CD4-positive, alpha-beta T cell treated with Interferon gamma for 1 hour (primary cell): ENCODE results near the gene MYO16.

Experiments
- DNase-seq: peaks from one replicate; pipeline ENCODE4 v3.0.0-alpha.2; 2020

The MYO16 gene

GRCh38 chr13:108813587-108814170, 184.3 kb downstream of the MYO16 start:
- no peak for DNase-seq

DNA sequence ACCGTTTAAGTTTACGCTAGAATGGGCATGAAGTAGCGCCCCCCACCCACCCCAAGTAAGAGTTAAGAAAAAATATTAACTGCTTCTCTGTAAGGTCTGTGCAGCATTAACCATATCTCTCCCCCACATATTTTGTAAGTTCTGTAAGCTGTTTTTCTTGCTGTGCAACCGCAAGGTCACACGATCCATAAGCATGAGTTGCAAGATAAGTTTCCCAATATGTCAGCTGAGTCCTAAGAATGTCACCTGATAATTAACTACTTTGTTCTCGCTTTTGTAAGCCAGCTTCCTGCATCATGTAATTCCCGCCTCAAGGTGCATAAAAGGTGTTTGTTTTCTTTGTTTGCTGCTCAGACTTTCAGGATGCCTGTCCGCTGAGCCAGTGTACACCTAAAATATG, 187.0 kb downstream of the MYO16 start:
- DNase-seq = no peak

DNA sequence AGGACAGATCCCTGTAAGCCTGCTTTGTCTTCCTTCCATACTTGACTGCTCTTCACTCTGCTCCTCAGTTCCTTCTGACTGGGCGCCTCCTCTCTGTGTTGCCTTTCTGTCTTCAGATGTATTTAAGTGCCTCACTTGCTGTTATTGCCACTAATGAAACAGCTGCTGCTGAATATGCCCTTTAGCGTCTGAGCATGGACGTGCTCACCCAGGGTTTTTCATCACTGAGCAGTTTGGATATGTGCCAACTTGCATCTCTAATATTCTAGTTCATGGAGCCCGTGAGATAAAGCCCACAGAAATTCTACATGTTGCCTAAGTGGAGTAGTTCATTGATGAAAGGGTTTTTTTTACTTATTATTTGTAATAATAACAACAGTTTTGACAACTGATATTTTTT, 198.2 kb downstream of the MYO16 start:
- no peak for DNase-seq

GRCh38 chr13:108828086-108828815, 198.8 kb downstream of the MYO16 start:
- DNase-seq = no peak

DNA sequence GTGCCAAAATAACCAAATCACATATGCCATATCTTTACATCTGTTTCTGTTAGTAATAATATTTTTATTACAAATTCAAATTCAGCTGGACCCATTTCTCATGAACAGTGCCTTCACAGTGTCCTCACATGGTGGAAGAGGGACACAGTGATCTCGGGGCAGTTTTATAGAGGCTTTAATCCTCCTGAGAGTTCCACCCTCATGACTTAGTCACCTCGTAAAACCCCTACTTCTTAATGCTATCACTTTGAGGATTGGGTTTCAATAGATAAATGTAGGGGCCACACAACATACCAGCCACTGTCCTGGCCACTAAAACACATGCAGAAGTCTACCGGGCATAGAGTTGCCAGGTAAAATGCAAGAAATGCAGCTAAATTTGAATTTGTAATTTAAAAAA, 201.5 kb downstream of the MYO16 start:
- no peak for DNase-seq

GRCh38 chr13:108833531-108833930, 204.1 kb downstream of the MYO16 start:
- DNase-seq = no peak

DNA sequence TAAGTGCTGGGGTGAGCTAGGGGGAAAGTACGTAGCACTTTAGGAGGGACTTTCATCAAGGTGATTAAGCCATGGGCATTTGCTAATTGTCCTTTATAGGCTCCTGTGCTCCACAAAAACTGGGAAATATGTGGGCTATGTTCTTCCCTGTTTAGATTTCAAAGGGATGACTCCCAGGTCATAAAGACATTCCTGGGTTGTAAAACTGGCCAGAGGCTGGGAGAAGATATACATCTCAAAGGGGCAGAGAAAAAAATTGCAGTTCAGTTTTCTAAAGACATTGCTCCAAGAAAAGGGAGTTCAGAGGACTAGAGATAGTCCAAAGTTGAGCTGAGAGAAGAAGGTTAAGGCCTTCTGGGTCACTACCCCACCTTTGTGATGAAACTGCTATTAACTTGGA, 204.8 kb downstream of the MYO16 start:
- no peak for DNase-seq

- DNase-seq = no peak
Observed at GRCh38 chr13:108835083-108835482, 205.7 kb downstream of the MYO16 start.

- DNase-seq = no peak
Observed at GRCh38 chr13:108850691-108851090, 221.3 kb downstream of the MYO16 start.

- DNase-seq = no peak
Observed at GRCh38 chr13:108851660-108852059, 222.2 kb downstream of the MYO16 start.

- no peak for DNase-seq
Observed at GRCh38 chr13:108853031-108853430, 223.6 kb downstream of the MYO16 start.

DNA sequence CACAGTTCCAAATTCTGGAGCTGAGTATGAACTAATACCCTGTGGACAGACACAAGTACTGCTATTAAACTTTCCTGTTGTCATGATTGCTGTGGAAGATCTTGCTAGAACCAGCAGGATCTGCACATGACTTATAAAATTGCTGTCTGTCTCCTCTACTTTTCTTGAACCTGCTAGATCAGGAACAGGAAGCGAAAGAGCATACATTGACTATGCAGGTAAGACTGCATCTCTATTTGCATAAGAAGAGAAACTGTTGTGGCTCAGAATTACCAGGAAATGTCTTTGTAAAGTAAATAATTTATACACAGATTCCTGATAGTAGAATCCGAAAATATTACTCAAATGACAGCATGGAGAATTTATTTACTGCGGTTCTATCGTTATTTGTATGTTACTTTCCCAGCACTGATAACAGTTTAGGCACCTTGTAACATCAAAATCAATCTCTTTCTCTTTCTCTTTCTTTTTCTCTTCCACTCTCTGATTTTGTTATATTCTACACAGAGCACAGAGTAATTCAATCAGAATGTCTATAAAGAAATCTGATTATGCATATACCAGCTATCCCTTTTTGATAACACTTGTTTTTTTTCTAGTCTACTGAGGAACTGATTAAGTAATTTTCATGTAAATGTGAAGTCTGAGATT, 226.5 kb downstream of the MYO16 start:
- DNase-seq = no peak

GRCh38 chr13:108858676-108859075, 229.3 kb downstream of the MYO16 start:
- no peak for DNase-seq

DNA sequence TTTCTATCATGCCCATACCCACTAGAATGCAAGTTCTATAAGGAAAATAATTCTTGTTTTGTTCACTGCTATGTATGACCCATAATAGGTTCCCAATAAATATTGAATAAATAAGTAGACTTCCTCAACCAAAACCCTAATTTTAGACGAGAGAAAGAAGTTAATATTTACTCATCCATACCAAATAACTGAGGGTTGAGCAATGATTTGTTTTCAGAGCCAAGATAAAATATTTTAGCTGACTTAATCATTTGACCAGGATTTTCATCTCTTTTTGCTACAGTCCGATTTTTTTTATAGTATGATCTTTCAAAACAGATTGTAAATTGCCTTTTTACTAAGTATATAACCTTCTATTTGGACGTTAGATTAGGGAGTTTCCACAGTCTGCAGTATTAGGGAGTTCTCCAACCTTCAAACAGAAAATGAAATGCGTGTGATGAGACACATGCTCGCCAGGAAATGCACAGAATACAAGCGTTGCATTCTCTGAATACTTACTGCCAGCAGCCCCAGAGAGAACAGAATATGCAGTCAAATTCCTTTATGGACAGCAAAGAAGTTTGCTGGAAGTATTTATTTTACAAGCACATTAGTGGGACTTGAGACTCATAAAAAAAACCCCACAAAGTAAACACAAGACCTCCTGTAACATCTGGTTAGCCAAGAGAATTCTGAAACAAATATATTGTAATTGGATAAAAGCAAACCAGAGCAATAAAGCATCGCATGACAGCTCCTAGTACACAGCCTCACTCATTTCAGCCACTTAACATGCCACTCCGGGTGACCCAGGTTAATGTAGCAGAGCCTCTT, 230.0 kb downstream of the MYO16 start:
- no peak for DNase-seq

DNA sequence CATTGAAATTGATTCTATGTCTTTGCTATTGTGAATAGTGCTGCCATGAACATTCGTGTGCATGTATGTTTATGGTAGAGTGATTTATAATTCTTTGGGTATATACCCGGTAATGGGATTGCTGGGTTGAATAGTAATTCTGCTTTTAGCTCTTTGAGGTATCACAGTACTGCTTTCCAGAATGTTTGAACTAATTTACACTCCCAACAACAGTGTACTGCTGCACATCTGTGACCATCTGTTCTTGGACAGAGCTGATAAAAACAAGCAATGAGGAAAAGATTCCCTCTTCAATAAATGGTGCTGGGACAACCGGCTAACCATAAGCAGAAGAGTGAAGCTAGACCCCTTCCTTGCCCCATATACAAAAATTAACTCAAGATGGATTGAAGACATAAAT, 231.0 kb downstream of the MYO16 start:
- DNase-seq = no peak

DNA sequence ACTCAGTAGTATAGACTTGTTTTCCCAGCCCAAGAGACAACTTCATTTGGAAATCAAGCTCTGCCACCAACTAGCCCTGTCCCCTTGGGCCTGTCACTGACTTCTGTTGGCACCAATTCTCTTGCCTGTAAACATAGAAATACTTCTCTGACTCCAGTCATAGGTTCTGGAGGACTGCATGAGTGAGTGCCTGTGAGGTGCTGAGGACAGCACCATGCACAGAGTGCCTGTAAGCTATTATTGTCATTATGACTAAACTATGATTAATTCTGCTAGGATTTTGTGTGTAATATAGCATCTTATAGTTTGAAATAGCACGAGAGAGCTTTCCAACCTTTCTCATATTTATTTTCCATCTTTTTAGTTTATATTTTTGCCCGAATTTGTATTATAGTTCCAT, 247.9 kb downstream of the MYO16 start:
- no peak for DNase-seq

- DNase-seq = no peak
Observed at GRCh38 chr13:108878732-108879131, 249.3 kb downstream of the MYO16 start.

- no peak for DNase-seq
Observed at GRCh38 chr13:108889324-108889984, 260.0 kb downstream of the MYO16 start.

GRCh38 chr13:108895220-108895704, 265.9 kb downstream of the MYO16 start:
- DNase-seq = no peak

- DNase-seq = no peak
Observed at GRCh38 chr13:108897955-108898354, 268.5 kb downstream of the MYO16 start.

GRCh38 chr13:108902405-108903155, 273.2 kb downstream of the MYO16 start:
- DNase-seq = no peak

- DNase-seq = no peak
Observed at GRCh38 chr13:108903613-108904012, 274.2 kb downstream of the MYO16 start.
